ENCODE data around the gene PLEKHB2. TPM values are rescaled to one million over a fixed set of nuclear protein-coding genes. Genes with fewer than 3 reads are reported as not detected.

Gene PLEKHB2
- total RNA-seq, 1 experiment from 2014 or later, result 94.8 TPM

DNA sequence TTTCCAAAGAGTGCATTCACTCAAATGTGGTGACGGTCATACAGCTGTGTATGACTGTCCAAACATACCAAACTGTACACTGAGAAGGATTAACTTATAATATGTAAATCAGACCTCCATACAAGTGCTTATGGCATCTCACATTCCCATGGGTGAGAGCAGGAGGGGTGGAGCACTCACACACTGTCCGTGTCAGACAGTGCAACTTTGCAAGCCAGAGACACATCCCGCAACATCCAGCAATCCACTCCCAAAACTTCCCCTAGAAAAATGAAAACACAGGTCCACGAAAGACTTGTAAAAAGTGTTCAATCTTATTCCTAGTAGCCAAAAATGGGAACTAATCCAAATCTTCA, 48.2 kb upstream of the PLEKHB2 start:
- Histone ChIP-seq H4K20me1 (ENCODE audit: insufficient read depth) (peaks cover 9% of the 10 kb centered on the region; the same call in 1 of the 2 replicates), H3K4me1 (ENCODE audit: control insufficient read depth in 1 of 2, insufficient read depth in 2 of 2, low read length in 2 of 2) (no peaks in the 10 kb centered on the region), H3K27me3 (ENCODE audit: insufficient read depth, low read length) (no peaks in the 10 kb centered on the region), H2AFZ (ENCODE audit: low read depth, low read length, poor library complexity, severe bottlenecking) (no peak overlapping the region), H3K36me3 (ENCODE audit: control insufficient read depth in 1 of 2, insufficient read depth in 2 of 2, low read length in 2 of 2) (peaks cover 39 to 44% of the 10 kb centered on the region in 2 experiments; a peak in 3 of 4 replicates), H3K4me2 (ENCODE audit: low read length) (no peak overlapping the region), H3K79me2 (ENCODE audit: insufficient read depth, low read length) (peaks cover 93% of the 10 kb centered on the region), H3K4me3 (replicated peaks in 1 of 2; ENCODE audit: low read depth in 1 of 2, low read length in 2 of 2) (no peak overlapping the region), H3K27ac (ENCODE audit: low read depth, low read length) (no peak overlapping the region), H3K9me2 (ENCODE audit: insufficient read depth) (no peaks in the 10 kb centered on the region), H3K9ac (ENCODE audit: low read length) (no peak overlapping the region), H3K9me3 (ENCODE audit: control insufficient read depth in 1 of 2, insufficient read depth in 1 of 2, low read depth in 1 of 2, low read length in 2 of 2) (no peaks in the 10 kb centered on the region)
- intact Hi-C loops (cut with micrococcal nuclease), result no loop called here
- TF ChIP-seq TCF7L2 (IDR thresholded peaks at IDR 0.05; ENCODE audit: borderline replicate concordance, extremely low read depth, insufficient read depth, insufficient read length) (no peak), EZH2phosphoT487 (IDR thresholded peaks at IDR 0.05; ENCODE audit: borderline replicate concordance) (no peak), RAD21 (IDR thresholded peaks at IDR 0.05; ENCODE audit: low read depth) (no peak), SIN3A (IDR thresholded peaks at IDR 0.05; ENCODE audit: low read depth) (no peak), POLR2AphosphoS5 (IDR thresholded peaks at IDR 0.05; ENCODE audit: low read depth, low read length) (no peak), FOSL1 (IDR thresholded peaks at IDR 0.05; ENCODE audit: low read depth) (no peak), SRF (IDR thresholded peaks at IDR 0.05; ENCODE audit: low read depth) (no peak), POLR2A (IDR thresholded peaks at IDR 0.05; ENCODE audit: borderline replicate concordance, extremely low read depth, insufficient read depth, insufficient read length) (no peak), ELF1 (IDR thresholded peaks at IDR 0.05; ENCODE audit: borderline replicate concordance, low read depth) (no peak), CBX3 (IDR thresholded peaks at IDR 0.05; ENCODE audit: low read depth) (no peak), YY1 (IDR thresholded peaks at IDR 0.05; ENCODE audit: extremely low read depth, insufficient replicate concordance, low read depth, low read length) (no peak), SP1 (IDR thresholded peaks at IDR 0.05; ENCODE audit: low read depth) (no peak), EZH2 (IDR thresholded peaks at IDR 0.05) (no peak)
- TF ChIP-seq, protein P1, sequence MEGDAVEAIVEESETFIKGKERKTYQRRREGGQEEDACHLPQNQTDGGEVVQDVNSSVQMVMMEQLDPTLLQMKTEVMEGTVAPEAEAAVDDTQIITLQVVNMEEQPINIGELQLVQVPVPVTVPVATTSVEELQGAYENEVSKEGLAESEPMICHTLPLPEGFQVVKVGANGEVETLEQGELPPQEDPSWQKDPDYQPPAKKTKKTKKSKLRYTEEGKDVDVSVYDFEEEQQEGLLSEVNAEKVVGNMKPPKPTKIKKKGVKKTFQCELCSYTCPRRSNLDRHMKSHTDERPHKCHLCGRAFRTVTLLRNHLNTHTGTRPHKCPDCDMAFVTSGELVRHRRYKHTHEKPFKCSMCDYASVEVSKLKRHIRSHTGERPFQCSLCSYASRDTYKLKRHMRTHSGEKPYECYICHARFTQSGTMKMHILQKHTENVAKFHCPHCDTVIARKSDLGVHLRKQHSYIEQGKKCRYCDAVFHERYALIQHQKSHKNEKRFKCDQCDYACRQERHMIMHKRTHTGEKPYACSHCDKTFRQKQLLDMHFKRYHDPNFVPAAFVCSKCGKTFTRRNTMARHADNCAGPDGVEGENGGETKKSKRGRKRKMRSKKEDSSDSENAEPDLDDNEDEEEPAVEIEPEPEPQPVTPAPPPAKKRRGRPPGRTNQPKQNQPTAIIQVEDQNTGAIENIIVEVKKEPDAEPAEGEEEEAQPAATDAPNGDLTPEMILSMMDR (IDR thresholded peaks at IDR 0.05 in 2 of 3, conservative IDR thresholded peaks at IDR 0.05 in 1 of 3; ENCODE audit: borderline replicate concordance in 1 of 3, insufficient read depth in 1 of 3, low read depth in 2 of 3, low read length in 2 of 3), result no peak
- TF ChIP-seq, protein P2, sequence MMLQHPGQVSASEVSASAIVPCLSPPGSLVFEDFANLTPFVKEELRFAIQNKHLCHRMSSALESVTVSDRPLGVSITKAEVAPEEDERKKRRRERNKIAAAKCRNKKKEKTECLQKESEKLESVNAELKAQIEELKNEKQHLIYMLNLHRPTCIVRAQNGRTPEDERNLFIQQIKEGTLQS (IDR thresholded peaks at IDR 0.05), result no peak
- TF ChIP-seq, protein P3, sequence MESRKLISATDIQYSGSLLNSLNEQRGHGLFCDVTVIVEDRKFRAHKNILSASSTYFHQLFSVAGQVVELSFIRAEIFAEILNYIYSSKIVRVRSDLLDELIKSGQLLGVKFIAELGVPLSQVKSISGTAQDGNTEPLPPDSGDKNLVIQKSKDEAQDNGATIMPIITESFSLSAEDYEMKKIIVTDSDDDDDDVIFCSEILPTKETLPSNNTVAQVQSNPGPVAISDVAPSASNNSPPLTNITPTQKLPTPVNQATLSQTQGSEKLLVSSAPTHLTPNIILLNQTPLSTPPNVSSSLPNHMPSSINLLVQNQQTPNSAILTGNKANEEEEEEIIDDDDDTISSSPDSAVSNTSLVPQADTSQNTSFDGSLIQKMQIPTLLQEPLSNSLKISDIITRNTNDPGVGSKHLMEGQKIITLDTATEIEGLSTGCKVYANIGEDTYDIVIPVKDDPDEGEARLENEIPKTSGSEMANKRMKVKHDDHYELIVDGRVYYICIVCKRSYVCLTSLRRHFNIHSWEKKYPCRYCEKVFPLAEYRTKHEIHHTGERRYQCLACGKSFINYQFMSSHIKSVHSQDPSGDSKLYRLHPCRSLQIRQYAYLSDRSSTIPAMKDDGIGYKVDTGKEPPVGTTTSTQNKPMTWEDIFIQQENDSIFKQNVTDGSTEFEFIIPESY (IDR thresholded peaks at IDR 0.05; ENCODE audit: extremely low read depth, insufficient replicate concordance, low read length), result no peak
- TF ChIP-seq, protein P4, sequence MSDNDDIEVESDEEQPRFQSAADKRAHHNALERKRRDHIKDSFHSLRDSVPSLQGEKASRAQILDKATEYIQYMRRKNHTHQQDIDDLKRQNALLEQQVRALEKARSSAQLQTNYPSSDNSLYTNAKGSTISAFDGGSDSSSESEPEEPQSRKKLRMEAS (IDR thresholded peaks at IDR 0.05), result no peak
- TF ChIP-seq, protein P5, sequence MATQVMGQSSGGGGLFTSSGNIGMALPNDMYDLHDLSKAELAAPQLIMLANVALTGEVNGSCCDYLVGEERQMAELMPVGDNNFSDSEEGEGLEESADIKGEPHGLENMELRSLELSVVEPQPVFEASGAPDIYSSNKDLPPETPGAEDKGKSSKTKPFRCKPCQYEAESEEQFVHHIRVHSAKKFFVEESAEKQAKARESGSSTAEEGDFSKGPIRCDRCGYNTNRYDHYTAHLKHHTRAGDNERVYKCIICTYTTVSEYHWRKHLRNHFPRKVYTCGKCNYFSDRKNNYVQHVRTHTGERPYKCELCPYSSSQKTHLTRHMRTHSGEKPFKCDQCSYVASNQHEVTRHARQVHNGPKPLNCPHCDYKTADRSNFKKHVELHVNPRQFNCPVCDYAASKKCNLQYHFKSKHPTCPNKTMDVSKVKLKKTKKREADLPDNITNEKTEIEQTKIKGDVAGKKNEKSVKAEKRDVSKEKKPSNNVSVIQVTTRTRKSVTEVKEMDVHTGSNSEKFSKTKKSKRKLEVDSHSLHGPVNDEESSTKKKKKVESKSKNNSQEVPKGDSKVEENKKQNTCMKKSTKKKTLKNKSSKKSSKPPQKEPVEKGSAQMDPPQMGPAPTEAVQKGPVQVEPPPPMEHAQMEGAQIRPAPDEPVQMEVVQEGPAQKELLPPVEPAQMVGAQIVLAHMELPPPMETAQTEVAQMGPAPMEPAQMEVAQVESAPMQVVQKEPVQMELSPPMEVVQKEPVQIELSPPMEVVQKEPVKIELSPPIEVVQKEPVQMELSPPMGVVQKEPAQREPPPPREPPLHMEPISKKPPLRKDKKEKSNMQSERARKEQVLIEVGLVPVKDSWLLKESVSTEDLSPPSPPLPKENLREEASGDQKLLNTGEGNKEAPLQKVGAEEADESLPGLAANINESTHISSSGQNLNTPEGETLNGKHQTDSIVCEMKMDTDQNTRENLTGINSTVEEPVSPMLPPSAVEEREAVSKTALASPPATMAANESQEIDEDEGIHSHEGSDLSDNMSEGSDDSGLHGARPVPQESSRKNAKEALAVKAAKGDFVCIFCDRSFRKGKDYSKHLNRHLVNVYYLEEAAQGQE (IDR thresholded peaks at IDR 0.05; ENCODE audit: low read depth), result no peak
- ChIA-PET POLR2A (no interaction called here), CTCF (no interaction called here), RAD21 (ENCODE audit: low non-redundant PET in 1 of 2, low total read pairs in 2 of 2, uncharacterized antibody in 2 of 2, unreplicated experiment in 2 of 2) (no interaction called here)
- no peak for DNase-seq (ENCODE audit: low read depth, low spot score)
- no TSS peak for BruUV-seq (replicated peaks)
- ATAC-seq, result no peak
